ENCODE measurements around the gene CEP85. TPM values are rescaled to one million over a fixed set of nuclear protein-coding genes. Genes with fewer than 3 reads are reported as not detected.

The CEP85 gene
- total and polyA plus RNA-seq, 12 donors: 7.0 to 74.5 (median 52.0) TPM

- peak overlapping the region in 9 of 10 donors; percentile 45 to 100 (median 95) for H3K27ac ChIP-seq
- 83 to 87% methylated on average over 11 of the region's 11 CpGs for WGBS, 2 donors
- ATAC-seq: no peak
- peaks cover 0 to 63% (median 15%) of the 10 kb centered on the region in 9 donors for H3K36me3 ChIP-seq
- TF ChIP-seq CTCF (IDR thresholded peaks at IDR 0.05): no peak
- H3K27me3 ChIP-seq: no peaks in the 10 kb centered on the region
- peaks cover 21 to 68% (median 53%) of the 10 kb centered on the region in 9 donors for H3K4me1 ChIP-seq
- H3K4me3 ChIP-seq: no peak overlapping the region
- no peaks in the 10 kb centered on the region for H3K9me3 ChIP-seq
- no peak for DNase-seq
- intact Hi-C loops (cut with DNase I): loop anchor here in 9 of 10 donors (1.0 to 5.0 kb wide), 5 partner anchors 42 to 97 kb away; partner anchors contain the start of genes CD52 (in 1 of the 9) and ZNF683 (in 1 of the 9)
Observed at GRCh38 chr1:26274801-26275425, 40.9 kb downstream of the CEP85 start.

- Histone ChIP-seq H3K4me1 (peaks cover 21 to 72% (median 59%) of the 10 kb centered on the region in 9 donors), H3K9me3 (no peaks in the 10 kb centered on the region), H3K27me3 (no peaks in the 10 kb centered on the region), H3K4me3 (peak overlapping the region in 2 of 10 donors; percentile 2 to 28), H3K27ac (peak overlapping the region in 9 of 10 donors; percentile 45 to 100 (median 95)), H3K36me3 (peaks cover 0 to 58% (median 11%) of the 10 kb centered on the region in 9 donors)
- peak; percentile 77 to 88 for DNase-seq
- peak; percentile 64 to 83 (median 78) for ATAC-seq
- 22 to 26% methylated on average over 3 of the region's 3 CpGs for WGBS, 2 donors
- peak; percentile 67 to 88 (median 79) for TF ChIP-seq CTCF (IDR thresholded peaks at IDR 0.05)
- intact Hi-C loops (cut with DNase I): loop anchor here in 9 of 10 donors (1.0 to 5.0 kb wide), 3 partner anchors 45 to 46 kb away; no protein-coding TSS in a partner anchor
Observed at GRCh38 chr1:26275580-26276431, 41.8 kb downstream of the CEP85 start.

GRCh38 chr1:26276432-26276838 is 42.4 kb downstream of the CEP85 start:
- Histone ChIP-seq H3K27ac (peak overlapping the region in 9 of 10 donors; percentile 45 to 100 (median 95)), H3K4me3 (peak overlapping the region in 1 of 10 donors; percentile 3), H3K4me1 (peaks cover 21 to 78% (median 65%) of the 10 kb centered on the region in 9 donors), H3K27me3 (no peaks in the 10 kb centered on the region), H3K9me3 (no peaks in the 10 kb centered on the region), H3K36me3 (peaks cover 0 to 58% (median 5%) of the 10 kb centered on the region in 9 donors)
- intact Hi-C loops (cut with DNase I): loop anchor here in 3 of 10 donors (2.0 to 5.0 kb wide), 2 partner anchors 44 to 46 kb away; no protein-coding TSS in a partner anchor
- no peak for DNase-seq
- WGBS, 2 donors: 57 to 62% methylated on average over 2 of the region's 2 CpGs
- ATAC-seq: no peak
- no peak for TF ChIP-seq CTCF (IDR thresholded peaks at IDR 0.05)

GRCh38 chr1:26277261-26277661 is 43.3 kb downstream of the CEP85 start:
- no peaks in the 10 kb centered on the region for H3K27me3 ChIP-seq
- peaks cover 21 to 86% (median 67%) of the 10 kb centered on the region in 9 donors for H3K4me1 ChIP-seq
- intact Hi-C loops (cut with DNase I): loop anchor here in 3 of 10 donors (2.0 to 5.0 kb wide), 2 partner anchors 44 to 45 kb away; no protein-coding TSS in a partner anchor
- H3K4me3 ChIP-seq: no peak overlapping the region
- ATAC-seq (no peak), DNase-seq (no peak)
- TF ChIP-seq CTCF (IDR thresholded peaks at IDR 0.05): no peak
- peaks cover 0 to 58% (median 0%) of the 10 kb centered on the region in 9 donors for H3K36me3 ChIP-seq
- H3K9me3 ChIP-seq: no peaks in the 10 kb centered on the region
- 59 to 63% methylated on average over 3 of the region's 3 CpGs for WGBS, 2 donors
- H3K27ac ChIP-seq: peak overlapping the region in 9 of 10 donors; percentile 31 to 100 (median 95)
